Suprapubic skin (tissue), 4 donors: ENCODE measurements around the gene EPC1. TPM values are rescaled to one million over a fixed set of nuclear protein-coding genes. Genes with fewer than 3 reads are reported as not detected.
"Not testable (repeated sequence)": the region's sequence is repeated elsewhere in the genome, so short reads cannot be mapped to it uniquely, and the experiment has no call there.

Source experiments
- DNase-seq, 2 donors: peaks; one replicate each; pipeline ENCODE4 v3.0.0-alpha.2; 2019; ENCODE audit warnings: low spot score in 2 of 2
- H3K27ac ChIP-seq: fragments of 200-600 bp; sonication (generic); one replicate; pipeline ENCODE4 v1.5.1; 2019
- H3K27me3 ChIP-seq: fragments of 200-600 bp; sonication (generic); one replicate; pipeline ENCODE4 v1.5.1; 2019
- H3K36me3 ChIP-seq: fragments of 200-600 bp; sonication (generic); one replicate; pipeline ENCODE4 v1.5.1; 2019
- H3K4me1 ChIP-seq: fragments of 200-600 bp; sonication (generic); one replicate; pipeline ENCODE4 v1.5.1; 2019
- H3K4me3 ChIP-seq: fragments of 200-600 bp; sonication (generic); one replicate; pipeline ENCODE4 v1.5.1; 2019; ENCODE audit warnings: mild to moderate bottlenecking
- H3K9me3 ChIP-seq: fragments of 200-600 bp; sonication (generic); one replicate; pipeline ENCODE4 v1.5.1; 2019
- CTCF ChIP-seq, 2 donors: fragments of 200-600 bp in 1 of 2; fragments of 450-650 bp in 1 of 2; sonication (generic) in 1 of 2; IDR thresholded peaks; one replicate each; pipeline ENCODE4 v1.5.1; 2016 to 2019; ENCODE audit warnings: antibody characterized with exemption in 2 of 2, mild to moderate bottlenecking in 1 of 2, moderate library complexity in 1 of 2
- EP300 ChIP-seq: sonication (generic); formaldehyde crosslinking; IDR thresholded peaks from one replicate; pipeline ENCODE4 v1.6.1; 2017; ENCODE audit warnings: antibody characterized with exemption
- POLR2A ChIP-seq, 2 donors: fragments of 450-650 bp; IDR thresholded peaks; one replicate each; pipeline ENCODE4 v1.6.1; 2017; ENCODE audit warnings: antibody characterized with exemption in 2 of 2, mild to moderate bottlenecking in 2 of 2, moderate library complexity in 2 of 2
- POLR2AphosphoS5 ChIP-seq, 3 donors: sonication (generic); formaldehyde crosslinking; IDR thresholded peaks; one replicate each; pipeline ENCODE4 v1.6.1; 2017; ENCODE audit warnings: antibody characterized with exemption in 3 of 3
- WGBS: methylation state at CpG from one replicate; pipeline ENCODE4 v1.1.5; 2018; 5-methylcytosine and 5-hydroxymethylcytosine counted together
- total RNA-seq, 4 donors: library from RNA; depleted of rRNA; stranded (reverse); fragments of >200 nt; gene quantifications; one replicate each; pipeline ENCODE4 v1.1.0, GENCODE V29; 2016

The EPC1 gene
- total RNA-seq, 4 donors from 2014 or later: 29.6 to 55.4 (median 47.1) TPM

DNA sequence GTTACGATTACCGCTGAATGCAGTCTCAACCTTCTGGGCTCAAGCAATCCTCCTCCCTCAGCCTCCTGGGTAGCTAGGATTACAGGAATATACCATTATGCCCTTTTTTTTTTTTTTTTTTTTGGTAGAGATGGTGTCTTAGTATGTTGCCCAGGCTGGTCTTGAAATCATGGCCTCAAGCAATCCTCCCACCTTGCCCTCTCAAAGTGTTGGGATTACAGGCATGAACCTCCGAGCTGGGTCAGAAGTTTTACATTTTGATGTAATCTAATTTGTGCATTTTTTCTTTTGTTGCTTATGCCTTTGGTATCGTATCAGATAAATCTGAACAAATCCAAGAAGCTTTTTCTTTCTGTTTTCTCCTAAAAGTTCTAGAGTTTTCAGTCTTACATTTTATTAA is 87.4 kb downstream of the EPC1 start:
- Histone ChIP-seq H3K4me1 (no peaks in the 10 kb centered on the region), H3K9me3 (no peaks in the 10 kb centered on the region), H3K27me3 (no peaks in the 10 kb centered on the region), H3K27ac (no peak overlapping the region), H3K4me3 (no peak overlapping the region), H3K36me3 (no peaks in the 10 kb centered on the region)
- no peak for TF ChIP-seq POLR2A (IDR thresholded peaks at IDR 0.05)
- TF ChIP-seq POLR2AphosphoS5 (IDR thresholded peaks at IDR 0.05): no peak
- WGBS: 93% methylated on average over 4 of the region's 4 CpGs
- DNase-seq: no peak

DNA sequence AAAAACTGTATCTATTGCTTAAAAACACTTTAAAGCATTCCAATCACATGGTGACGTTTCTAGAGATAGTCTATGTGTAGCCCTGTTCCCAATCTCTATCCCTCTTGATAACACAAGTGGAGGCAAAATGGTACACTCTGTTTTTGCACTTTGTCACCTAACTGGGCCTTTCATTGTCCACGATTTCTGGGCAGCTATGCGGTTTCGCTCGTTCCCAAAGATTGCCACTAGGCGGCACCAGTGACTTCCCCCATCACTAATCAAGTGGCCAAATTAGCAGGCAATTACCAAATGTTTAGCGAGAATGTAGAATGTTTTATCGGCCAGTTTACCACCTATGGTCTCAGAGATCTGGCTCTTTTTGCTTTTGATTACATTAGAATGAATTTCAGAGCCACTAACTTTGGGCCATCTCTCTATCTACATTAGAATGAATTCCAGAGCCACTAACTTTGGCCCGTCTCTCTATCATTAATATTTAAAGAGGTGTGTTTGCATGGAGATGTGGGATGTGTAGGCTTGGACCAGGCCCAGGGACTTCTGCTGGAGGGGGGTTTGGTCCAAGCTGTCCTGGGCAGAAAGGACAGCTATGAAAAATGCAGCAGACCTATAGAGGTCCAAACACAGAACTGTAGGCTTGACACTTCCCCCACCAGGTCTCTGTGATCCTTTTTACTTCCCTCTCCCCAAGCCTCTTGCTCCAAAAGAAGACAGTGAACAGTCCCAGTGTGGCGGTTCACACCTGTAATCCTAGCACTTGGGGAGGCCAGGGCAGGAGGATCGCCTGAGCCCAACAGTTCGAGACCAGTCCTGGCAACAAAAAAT is 90.1 kb downstream of the EPC1 start:
- no peaks in the 10 kb centered on the region for H3K9me3 ChIP-seq
- TF ChIP-seq POLR2A (IDR thresholded peaks at IDR 0.05) (no peak), EP300 (no peak), CTCF (IDR thresholded peaks at IDR 0.05) (peak; percentile 57 to 82), POLR2AphosphoS5 (IDR thresholded peaks at IDR 0.05) (no peak)
- no peak overlapping the region for H3K27ac ChIP-seq
- 29% methylated on average over 12 of the region's 12 CpGs for WGBS
- no peaks in the 10 kb centered on the region for H3K27me3 ChIP-seq
- DNase-seq: no peak
- H3K4me3 ChIP-seq: no peak overlapping the region
- H3K4me1 ChIP-seq: peaks cover 8% of the 10 kb centered on the region
- H3K36me3 ChIP-seq: no peaks in the 10 kb centered on the region

GRCh38 chr10:32253821-32254220 is 93.1 kb downstream of the EPC1 start:
- Histone ChIP-seq H3K27me3 (no peaks in the 10 kb centered on the region), H3K9me3 (no peaks in the 10 kb centered on the region), H3K36me3 (no peaks in the 10 kb centered on the region), H3K4me3 (no peak overlapping the region), H3K27ac (no peak overlapping the region), H3K4me1 (peaks cover 8% of the 10 kb centered on the region)
- 100% methylated on average over 2 of the region's 2 CpGs for WGBS
- no peak for DNase-seq
- no peak for TF ChIP-seq POLR2A (IDR thresholded peaks at IDR 0.05)
- no peak for TF ChIP-seq CTCF (IDR thresholded peaks at IDR 0.05)
- no peak for TF ChIP-seq EP300
- no peak for TF ChIP-seq POLR2AphosphoS5 (IDR thresholded peaks at IDR 0.05)

DNA sequence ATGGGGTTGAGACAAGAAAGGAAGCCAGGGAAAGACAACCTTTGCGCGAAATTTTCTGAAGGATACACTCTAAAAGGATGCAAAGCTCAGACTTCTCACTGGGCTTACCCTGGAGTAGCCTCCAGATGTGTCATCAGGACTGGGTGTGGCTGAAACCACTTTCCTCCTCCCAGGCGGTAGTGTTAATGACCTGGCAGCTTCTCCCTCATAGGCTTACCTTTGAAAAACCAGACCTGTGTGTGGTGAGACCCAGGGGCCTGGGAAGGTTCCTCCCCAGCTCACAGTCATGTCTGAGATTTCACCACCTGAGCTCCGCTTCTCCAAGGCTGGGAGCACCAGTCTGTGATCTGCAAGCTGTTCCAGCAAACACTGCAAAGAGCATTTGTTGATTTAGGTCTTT is 93.7 kb downstream of the EPC1 start:
- H3K4me3 ChIP-seq: no peak overlapping the region
- TF ChIP-seq POLR2AphosphoS5 (IDR thresholded peaks at IDR 0.05) (no peak), EP300 (no peak), CTCF (IDR thresholded peaks at IDR 0.05) (no peak), POLR2A (IDR thresholded peaks at IDR 0.05) (no peak)
- H3K27ac ChIP-seq: no peak overlapping the region
- no peaks in the 10 kb centered on the region for H3K27me3 ChIP-seq
- H3K4me1 ChIP-seq: peaks cover 8% of the 10 kb centered on the region
- no peaks in the 10 kb centered on the region for H3K9me3 ChIP-seq
- DNase-seq: no peak
- whole genome bisulfite sequencing: 68% methylated on average over 4 of the region's 4 CpGs
- H3K36me3 ChIP-seq: no peaks in the 10 kb centered on the region

DNA sequence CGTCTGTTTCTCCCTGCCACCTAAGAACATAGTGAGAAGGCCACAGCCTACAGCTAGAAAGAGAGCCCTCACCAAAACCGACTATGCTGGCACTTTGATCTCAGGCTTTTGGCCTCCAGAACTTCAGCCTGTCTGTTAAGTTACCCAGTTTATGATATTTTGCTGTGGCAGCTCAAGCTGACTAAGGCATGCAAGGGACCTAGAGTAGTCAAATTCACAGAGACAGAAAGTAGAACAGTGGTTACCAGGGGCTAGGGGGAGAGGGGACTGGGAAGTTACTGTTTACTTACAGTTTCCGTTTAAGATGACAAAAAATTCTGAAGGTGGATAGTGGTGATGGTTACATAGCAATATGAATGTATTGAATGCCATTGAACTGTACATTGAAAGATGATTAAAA is 96.5 kb downstream of the EPC1 start:
- H3K27me3 ChIP-seq, DNase-seq, H3K4me1 ChIP-seq, H3K9me3 ChIP-seq, H3K27ac ChIP-seq, H3K36me3 ChIP-seq, H3K4me3 ChIP-seq: not testable (repeated sequence)
- WGBS: 68% methylated on average over 3 of the region's 3 CpGs

- Histone ChIP-seq H3K27me3 (no peaks in the 10 kb centered on the region), H3K36me3 (no peaks in the 10 kb centered on the region), H3K4me1 (no peaks in the 10 kb centered on the region), H3K9me3 (no peaks in the 10 kb centered on the region), H3K27ac (no peak overlapping the region), H3K4me3 (no peak overlapping the region)
- 90% methylated on average over 3 of the region's 3 CpGs for WGBS
- no peak for TF ChIP-seq POLR2A (IDR thresholded peaks at IDR 0.05)
- no peak for TF ChIP-seq POLR2AphosphoS5 (IDR thresholded peaks at IDR 0.05)
- TF ChIP-seq CTCF (IDR thresholded peaks at IDR 0.05): no peak
- no peak for TF ChIP-seq EP300
- DNase-seq: no peak
These were observed 100.3 kb downstream of the EPC1 start for GRCh38 chr10:32246685-32247084.
